ENCODE measurements around the gene GPR37L1. TPM values are rescaled to one million over a fixed set of nuclear protein-coding genes. Genes with fewer than 3 reads are reported as not detected.
"Not testable (repeated sequence)": the region's sequence is repeated elsewhere in the genome, so short reads cannot be mapped to it uniquely, and the experiment has no call there.

The GPR37L1 gene
- total and polyA plus RNA-seq, 10 of the 15 experiments (the other 5 are each of a cell fraction or from before 2014, with no cell fraction given): under 0.01 to 0.08 (median 0.02) TPM; not detected in 5

DNA sequence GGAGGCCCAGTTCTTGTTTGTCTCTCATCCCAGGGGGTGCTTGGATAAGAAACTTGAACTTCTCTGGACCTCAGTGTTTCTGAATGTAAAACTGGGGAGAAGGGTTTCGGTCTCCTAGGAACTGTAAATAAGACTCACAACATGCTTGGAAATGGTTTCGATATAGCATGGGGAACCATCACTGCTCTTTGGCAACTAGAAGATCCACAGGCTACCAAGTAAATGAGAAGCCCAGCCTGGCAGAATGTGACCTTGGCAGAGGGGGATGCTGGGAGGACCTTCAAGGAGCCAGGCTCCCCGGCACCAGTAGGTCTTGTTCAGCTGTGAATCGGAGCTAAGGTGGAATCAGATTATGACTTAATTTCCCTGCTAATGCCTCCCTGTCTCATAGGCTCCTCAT, 18.1 kb downstream of the GPR37L1 start:
- no peak for TF ChIP-seq MTA2 (IDR thresholded peaks at IDR 0.05; ENCODE audit: low read depth)
- no peak for TF ChIP-seq ELK1 (IDR thresholded peaks at IDR 0.05; ENCODE audit: low read depth, low read length)
- TF ChIP-seq KLF5 (IDR thresholded peaks at IDR 0.05; ENCODE audit: partially characterized antibody): no peak
- TF ChIP-seq CHD2 (IDR thresholded peaks at IDR 0.05; ENCODE audit: borderline replicate concordance, low read depth, low read length): no peak
- no peak for TF ChIP-seq ZNF217 (IDR thresholded peaks at IDR 0.05)
- TF ChIP-seq TCF12 (IDR thresholded peaks at IDR 0.05; ENCODE audit: low read depth, low read length): no peak
- TF ChIP-seq JUND (IDR thresholded peaks at IDR 0.05; ENCODE audit: low read depth, low read length): no peak
- intact Hi-C loops (cut with micrococcal nuclease; ENCODE audit: unreplicated experiment) (no loop called here), in situ Hi-C loops (cut with MboI) (no loop called here)
- peaks cover 13% of the 10 kb centered on the region for H3K4me1 ChIP-seq (ENCODE audit: control insufficient read depth, insufficient read depth, low read length)
- POLR2A ChIA-PET: no interaction called here
- peaks cover 32% of the 10 kb centered on the region for H3K79me2 ChIP-seq (ENCODE audit: control insufficient read depth, insufficient read depth, low read length)
- no peaks in the 10 kb centered on the region for H3K9me3 ChIP-seq (replicated peaks; ENCODE audit: control insufficient read depth, insufficient read depth, low read length)
- SMC1A ChIA-PET (ENCODE audit: uncharacterized antibody, unreplicated experiment): no interaction called here
- FAIRE-seq: no peak
- 99% methylated on average over 4 of the region's 4 CpGs for WGBS (ENCODE audit: insufficient coverage, insufficient replicate concordance, low lambda C conversion rate, missing lambda C conversion rate)
- H3K36me3 ChIP-seq (ENCODE audit: control insufficient read depth in 2 of 2, insufficient read depth in 2 of 2, low read length in 1 of 2): peaks cover 0 to 2% of the 10 kb centered on the region in 2 experiments; a peak in 3 of 4 replicates
- H3K4me3 ChIP-seq: no peak overlapping the region
- CTCF ChIA-PET: no interaction called here
- no TSS peak for BruUV-seq (replicated peaks)
- RAD21 ChIA-PET (ENCODE audit: unreplicated experiment): no interaction called here
- no peak for DNase-seq (ENCODE audit: low read depth, low spot score)
- ATAC-seq: no peak
- H3K9ac ChIP-seq (ENCODE audit: control insufficient read depth, insufficient read depth, low read length): no peak overlapping the region
- H3K27me3 ChIP-seq (replicated peaks in 1 of 2; ENCODE audit: control insufficient read depth in 2 of 2, insufficient read depth in 2 of 2, low read length in 1 of 2): no peaks in the 10 kb centered on the region
- H3K4me2 ChIP-seq (ENCODE audit: control insufficient read depth, insufficient read depth): no peak overlapping the region
- no peak overlapping the region for H2AFZ ChIP-seq (ENCODE audit: control insufficient read depth, low read depth, low read length)
- no peaks in the 10 kb centered on the region; the same call in 1 of the 2 replicates for H4K20me1 ChIP-seq (ENCODE audit: control insufficient read depth, insufficient read depth)
- no peak overlapping the region for H3K27ac ChIP-seq (ENCODE audit: control insufficient read depth, insufficient read depth)

DNA sequence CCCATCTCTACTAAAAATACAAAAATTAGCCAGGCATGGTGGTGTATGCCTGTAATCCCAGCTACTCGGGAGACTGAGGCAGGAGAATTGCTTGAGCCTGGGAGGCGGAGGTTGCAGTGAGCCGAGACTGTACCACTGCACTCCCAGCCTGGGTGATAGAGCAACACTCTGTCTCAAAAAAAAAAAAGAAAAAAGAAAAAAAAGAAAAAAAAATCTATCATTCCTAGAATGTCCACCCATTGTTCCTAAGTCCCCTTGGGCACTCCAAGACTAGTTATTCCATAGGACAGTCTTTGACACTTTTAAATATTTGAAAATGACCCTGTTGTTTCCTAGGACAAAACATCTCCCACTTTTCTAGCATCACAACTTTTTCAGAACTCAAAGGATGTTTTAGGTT, 18.8 kb downstream of the GPR37L1 start:
- SMC1A ChIA-PET (ENCODE audit: uncharacterized antibody, unreplicated experiment); H3K9ac ChIP-seq (ENCODE audit: control insufficient read depth, insufficient read depth, low read length); H2AFZ ChIP-seq (ENCODE audit: control insufficient read depth, low read depth, low read length); H4K20me1 ChIP-seq (ENCODE audit: control insufficient read depth, insufficient read depth); DNase-seq (ENCODE audit: low read depth, low spot score); intact Hi-C loops (cut with micrococcal nuclease; ENCODE audit: unreplicated experiment); BruUV-seq (replicated peaks); H3K4me2 ChIP-seq (ENCODE audit: control insufficient read depth, insufficient read depth); in situ Hi-C loops (cut with MboI); ATAC-seq; H3K9me3 ChIP-seq (replicated peaks; ENCODE audit: control insufficient read depth, insufficient read depth, low read length); FAIRE-seq; CTCF ChIA-PET; H3K27me3 ChIP-seq (replicated peaks in 1 of 2; ENCODE audit: control insufficient read depth in 2 of 2, insufficient read depth in 2 of 2, low read length in 1 of 2); H3K4me3 ChIP-seq; H3K27ac ChIP-seq (ENCODE audit: control insufficient read depth, insufficient read depth); RAD21 ChIA-PET (ENCODE audit: unreplicated experiment); H3K36me3 ChIP-seq (ENCODE audit: control insufficient read depth in 2 of 2, insufficient read depth in 2 of 2, low read length in 1 of 2): not testable (repeated sequence)
- Histone ChIP-seq H3K79me2 (ENCODE audit: control insufficient read depth, insufficient read depth, low read length) (peaks cover 32% of the 10 kb centered on the region), H3K4me1 (ENCODE audit: control insufficient read depth, insufficient read depth, low read length) (peaks cover 14% of the 10 kb centered on the region)
- 95% methylated on average over 3 of the region's 3 CpGs for WGBS (ENCODE audit: insufficient coverage, insufficient replicate concordance, low lambda C conversion rate, missing lambda C conversion rate)
- POLR2A ChIA-PET: interaction anchor here (1.2 kb wide), 1 partner anchor 17 kb away, joined by 7 read pairs; no protein-coding TSS in a partner anchor
